HepG2 (cell line): ENCODE results near the gene AHCYL1. TPM values are rescaled to one million over a fixed set of nuclear protein-coding genes. Genes with fewer than 3 reads are reported as not detected.

Source experiments
- ATF4 ChIP-seq, 2 experiments: fragments of 450-650 bp in 1 of 2; sonication (generic) in 1 of 2; formaldehyde crosslinking; IDR thresholded peaks; 2 replicates each; pipeline versions ENCODE4 v1.5.0 to v1.8.0; 2020 to 2022; ENCODE audit warnings: mild to moderate bottlenecking in 1 of 2, missing genetic modification reagents in 1 of 2
- BORCS8-MEF2B ChIP-seq: sonication (generic); formaldehyde crosslinking; IDR thresholded peaks from 2 replicates; pipeline ENCODE4 v1.8.0; 2022; ENCODE audit warnings: mild to moderate bottlenecking, missing genetic modification reagents
- DMAP1 ChIP-seq: IDR thresholded peaks from 2 replicates; pipeline ENCODE4 v1.6.1; 2016
- HNRNPLL ChIP-seq: fragments of 200-400 bp; formaldehyde crosslinking; IDR thresholded peaks from 2 replicates; pipeline ENCODE4 v1.6.1; 2017; ENCODE audit warnings: mild to moderate bottlenecking, low read depth, low read length; ENCODE audit not compliant: poor library complexity, severe bottlenecking
- IKZF1 ChIP-seq: fragments of 450-650 bp; IDR thresholded peaks from 2 replicates; pipeline ENCODE4 v1.7.1; 2016
- MED1 ChIP-seq: sonication (generic); formaldehyde crosslinking; IDR thresholded peaks from 2 replicates; pipeline ENCODE4 v1.4.0; 2020; ENCODE audit warnings: missing genetic modification reagents
- MTF2 ChIP-seq: sonication (generic); formaldehyde crosslinking; IDR thresholded peaks from 2 replicates; pipeline ENCODE4 v1.5.0; 2020; ENCODE audit warnings: missing genetic modification reagents, borderline replicate concordance
- MYNN ChIP-seq: sonication (generic); formaldehyde crosslinking; IDR thresholded peaks from 2 replicates; pipeline ENCODE4 v1.4.0; 2020; ENCODE audit warnings: mild to moderate bottlenecking, low read depth, missing genetic modification reagents
- MYPOP ChIP-seq: sonication (generic); formaldehyde crosslinking; IDR thresholded peaks from 2 replicates; pipeline ENCODE4 v1.8.1; 2023; ENCODE audit warnings: mild to moderate bottlenecking, moderate library complexity, missing genetic modification reagents
- NCOR1 ChIP-seq: fragments of 200-600 bp; sonication (generic); IDR thresholded peaks from 2 replicates; pipeline ENCODE4 v1.7.0; 2017; ENCODE audit warnings: antibody characterized with exemption, low read length, borderline replicate concordance
- NFE2L1 ChIP-seq: sonication (generic); formaldehyde crosslinking; IDR thresholded peaks from 2 replicates; pipeline ENCODE4 v1.4.0; 2020; ENCODE audit warnings: missing genetic modification reagents, mild to moderate bottlenecking, borderline replicate concordance
- NFYC ChIP-seq: IDR thresholded peaks from 2 replicates; pipeline ENCODE4 v1.6.1; 2016; ENCODE audit warnings: missing genetic modification reagents, missing compliant biosample characterization
- RFXAP ChIP-seq: sonication (generic); formaldehyde crosslinking; IDR thresholded peaks from 2 replicates; pipeline ENCODE4 v1.4.0; 2020; ENCODE audit warnings: missing genetic modification reagents, borderline replicate concordance
- SAFB2 ChIP-seq: sonication (generic); formaldehyde crosslinking; IDR thresholded peaks from 2 replicates; pipeline ENCODE4 v1.5.1; 2020; ENCODE audit warnings: missing genetic modification reagents, low read depth, mild to moderate bottlenecking, borderline replicate concordance
- SAP130 ChIP-seq: IDR thresholded peaks from 2 replicates; pipeline ENCODE4 v1.6.1; 2016; ENCODE audit warnings: low read depth
- THAP8 ChIP-seq: sonication (generic); formaldehyde crosslinking; IDR thresholded peaks from 2 replicates; pipeline ENCODE4 v1.5.1; 2020; ENCODE audit warnings: missing genetic modification reagents, mild to moderate bottlenecking, borderline replicate concordance
- YEATS2 ChIP-seq: sonication (generic); formaldehyde crosslinking; IDR thresholded peaks from 2 replicates; pipeline ENCODE4 v1.4.0; 2020; ENCODE audit warnings: missing genetic modification reagents, borderline replicate concordance
- ZBTB14 ChIP-seq: sonication (generic); formaldehyde crosslinking; IDR thresholded peaks from 2 replicates; pipeline ENCODE4 v1.4.0; 2020; ENCODE audit warnings: missing genetic modification reagents
- ZFP1 ChIP-seq: IDR thresholded peaks from 2 replicates; pipeline ENCODE4 v1.6.1; 2016
- ZMYM4 ChIP-seq: sonication (generic); formaldehyde crosslinking; IDR thresholded peaks from 2 replicates; pipeline ENCODE4 v1.8.1; 2023; ENCODE audit warnings: mild to moderate bottlenecking, missing genetic modification reagents
- ZNF234 ChIP-seq: sonication (generic); formaldehyde crosslinking; conservative IDR thresholded peaks from 2 replicates; pipeline ENCODE4 v1.5.1; 2020; ENCODE audit warnings: mild to moderate bottlenecking, missing genetic modification reagents
- ZNF317 ChIP-seq: sonication (generic); formaldehyde crosslinking; IDR thresholded peaks from 2 replicates; pipeline ENCODE4 v1.5.0; 2020; ENCODE audit warnings: mild to moderate bottlenecking, missing genetic modification reagents
- ZNF331 ChIP-seq: sonication (generic); formaldehyde crosslinking; IDR thresholded peaks from 2 replicates; pipeline ENCODE4 v1.4.0; 2020; ENCODE audit warnings: missing genetic modification reagents
- ZNF589 ChIP-seq: sonication (generic); formaldehyde crosslinking; conservative IDR thresholded peaks from 2 replicates; pipeline ENCODE4 v1.8.0; 2022; ENCODE audit warnings: mild to moderate bottlenecking, moderate library complexity, missing genetic modification reagents
- ZNF746 ChIP-seq: sonication (generic); formaldehyde crosslinking; IDR thresholded peaks from 2 replicates; pipeline ENCODE4 v1.8.0; 2022; ENCODE audit warnings: mild to moderate bottlenecking, missing genetic modification reagents
- ZNF775 ChIP-seq: sonication (generic); formaldehyde crosslinking; IDR thresholded peaks from 2 replicates; pipeline ENCODE4 v1.4.0; 2020; ENCODE audit warnings: missing genetic modification reagents, mild to moderate bottlenecking, moderate library complexity, borderline replicate concordance
- ZNF790 ChIP-seq: sonication (generic); formaldehyde crosslinking; IDR thresholded peaks from 2 replicates; pipeline ENCODE4 v1.8.0; 2022; ENCODE audit warnings: missing genetic modification reagents, mild to moderate bottlenecking, borderline replicate concordance
- ZSCAN9 ChIP-seq: IDR thresholded peaks from 2 replicates; pipeline ENCODE4 v1.6.1; 2016; ENCODE audit warnings: borderline replicate concordance
- polyA plus RNA-seq, 8 experiments: library from polyadenylated mRNA; depleted of rRNA in 3 of 8; stranded (reverse) in 7 of 8; unstranded in 1 of 8; fragments of >200 nt; fragmentation: Illumina TruSeq in 4 of 8; extraction: Trizol in 4 of 8; gene quantifications; 2 replicates each; pipeline versions ENCODE4 v1.2.1 to v1.2.3, GENCODE V29; 2011 to 2016; ENCODE audit warnings: low read depth in 4 of 8, missing spikeins in 1 of 8, mixed read lengths in 1 of 8; ENCODE audit not compliant: insufficient read depth in 1 of 8
- total RNA-seq, 5 experiments: library from RNA; depleted of rRNA; stranded (reverse); fragments of >200 nt; fragmentation: Illumina TruSeq; extraction: Trizol; gene quantifications; 2 replicates each; pipeline ENCODE4 v1.2.3, GENCODE V29; 2016; ENCODE audit warnings: low read depth in 1 of 5

The AHCYL1 gene
- total and polyA plus RNA-seq, 2 of the 13 experiments (the other 11 are each of a cell fraction or from before 2014, with no cell fraction given), result 40.9 to 76.3 TPM

GRCh38 chr1:109959974-109960744 is 24.4 kb upstream of the AHCYL1 start (continued):
- TF ChIP-seq HNRNPLL (no peak), ZNF317 (CRISPR knock-in tag) (0 out of 2 replicates have a peak, but pooled peaks have one; percentile 45), ZMYM4 (CRISPR knock-in tag) (peak; percentile 40; the same call in 1 of the 2 replicates), THAP8 (CRISPR knock-in tag) (no peak), ZBTB14 (no peak), MED1 (peak; percentile 78), DMAP1 (CRISPR knock-in tag) (0 out of 2 replicates have a peak, but pooled peaks have one; percentile 42), ZNF790 (CRISPR knock-in tag) (no peak), NFYC (CRISPR knock-in tag) (no peak), IKZF1 (no peak), ZNF331 (CRISPR knock-in tag) (peak; percentile 25), MTF2 (CRISPR knock-in tag) (no peak), NCOR1 (peak; percentile 64; the same call in 1 of the 2 replicates), ATF4 (CRISPR knock-in tag; IDR thresholded peaks at IDR 0.05) (peak in 1 of 2 experiments; percentile 87; a peak in 2 of 4 replicates), MYNN (CRISPR knock-in tag) (no peak), ZNF589 (no peak; the same call in 1 of the 2 replicates), YEATS2 (CRISPR knock-in tag) (peak; percentile 43; the same call in 1 of the 2 replicates), BORCS8-MEF2B (CRISPR knock-in tag) (peak; percentile 55; the same call in 1 of the 2 replicates), ZNF775 (CRISPR knock-in tag) (no peak), SAP130 (peak; percentile 41), SAFB2 (CRISPR knock-in tag) (no peak), ZSCAN9 (peak; percentile 58; the same call in 1 of the 2 replicates), NFE2L1 (no peak), RFXAP (CRISPR knock-in tag) (no peak), ZFP1 (CRISPR knock-in tag) (peak; percentile 58; the same call in 1 of the 2 replicates), ZNF234 (no peak), MYPOP (CRISPR knock-in tag) (no peak), ZNF746 (CRISPR knock-in tag) (no peak; the same call in 1 of the 2 replicates)
